T-helper 2 cell treated with Interferon-gamma antibody and Interleukin-4, amounts not matched to agents 5 μg/mL and 100 μg/mL, for 36 hours (primary cell): ENCODE results near the gene PIEZO2.
"Not testable (repeated sequence)": the region's sequence is repeated elsewhere in the genome, so short reads cannot be mapped to it uniquely, and the experiment has no call there.

ENCODE experiments used
- DNase-seq: peaks from one replicate; pipeline ENCODE4 v3.0.0; 2021; ENCODE audit warnings: low spot score
- H3K27ac Mint-ChIP-seq: one replicate; pipeline ENCODE4 v1.8.0; 2021; ENCODE audit warnings: mild to moderate bottlenecking, mixed read lengths
- H3K27me3 Mint-ChIP-seq: one replicate; pipeline ENCODE4 v1.8.0; 2021; ENCODE audit warnings: low read depth, mixed read lengths
- H3K36me3 Mint-ChIP-seq: one replicate; pipeline ENCODE4 v1.8.0; 2021; ENCODE audit warnings: low read depth, mixed read lengths
- H3K4me1 Mint-ChIP-seq: one replicate; pipeline ENCODE4 v1.8.0; 2021; ENCODE audit warnings: low read depth, mixed read lengths
- H3K4me3 Mint-ChIP-seq: one replicate; pipeline ENCODE4 v1.8.0; 2022; ENCODE audit warnings: mild to moderate bottlenecking, moderate library complexity, mixed read lengths
- H3K9me3 Mint-ChIP-seq: one replicate; pipeline ENCODE4 v1.8.0; 2021; ENCODE audit warnings: mixed read lengths

PIEZO2 gene

DNA sequence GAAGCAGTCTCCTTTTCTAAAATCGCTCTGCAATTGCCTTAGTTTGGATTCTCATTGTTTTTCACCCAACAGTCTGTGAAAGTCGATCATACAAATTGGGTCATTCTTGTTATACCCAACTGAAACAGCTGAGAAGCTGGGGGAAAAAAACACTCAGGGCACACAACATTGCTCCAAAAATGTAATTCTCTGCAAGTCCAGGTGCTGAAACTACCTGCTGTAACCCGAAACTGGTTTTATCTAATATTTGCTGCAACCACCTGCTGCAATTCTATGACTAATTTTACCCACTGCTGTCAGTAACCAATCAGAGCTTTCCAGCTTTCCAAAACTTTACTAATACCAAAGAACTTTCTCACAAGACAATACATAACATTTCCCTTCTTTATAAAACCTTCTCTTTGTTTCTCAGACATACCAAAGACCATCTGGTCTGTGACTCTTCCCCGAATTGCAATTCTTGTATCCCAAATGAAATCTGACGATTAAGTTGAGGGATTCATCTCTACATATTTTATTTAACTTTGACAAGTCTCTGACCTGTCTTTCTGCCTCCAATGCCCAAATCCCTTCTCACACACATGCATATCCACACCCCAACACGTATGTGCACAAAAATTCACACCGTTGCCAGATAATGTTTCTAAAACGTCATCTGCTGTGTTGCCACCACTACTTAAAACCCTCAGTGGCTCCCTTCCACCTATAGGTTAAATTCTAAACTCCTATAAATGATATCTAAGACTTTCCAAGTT lies 198.3 kb downstream of the PIEZO2 start:
- Mint-ChIP-seq H3K4me1 (no peaks in the 10 kb centered on the region), H3K36me3 (no peaks in the 10 kb centered on the region), H3K9me3 (peaks cover 3% of the 10 kb centered on the region), H3K27me3 (no peaks in the 10 kb centered on the region), H3K27ac (no peak overlapping the region), H3K4me3 (no peak overlapping the region)
- no peak for DNase-seq

DNA sequence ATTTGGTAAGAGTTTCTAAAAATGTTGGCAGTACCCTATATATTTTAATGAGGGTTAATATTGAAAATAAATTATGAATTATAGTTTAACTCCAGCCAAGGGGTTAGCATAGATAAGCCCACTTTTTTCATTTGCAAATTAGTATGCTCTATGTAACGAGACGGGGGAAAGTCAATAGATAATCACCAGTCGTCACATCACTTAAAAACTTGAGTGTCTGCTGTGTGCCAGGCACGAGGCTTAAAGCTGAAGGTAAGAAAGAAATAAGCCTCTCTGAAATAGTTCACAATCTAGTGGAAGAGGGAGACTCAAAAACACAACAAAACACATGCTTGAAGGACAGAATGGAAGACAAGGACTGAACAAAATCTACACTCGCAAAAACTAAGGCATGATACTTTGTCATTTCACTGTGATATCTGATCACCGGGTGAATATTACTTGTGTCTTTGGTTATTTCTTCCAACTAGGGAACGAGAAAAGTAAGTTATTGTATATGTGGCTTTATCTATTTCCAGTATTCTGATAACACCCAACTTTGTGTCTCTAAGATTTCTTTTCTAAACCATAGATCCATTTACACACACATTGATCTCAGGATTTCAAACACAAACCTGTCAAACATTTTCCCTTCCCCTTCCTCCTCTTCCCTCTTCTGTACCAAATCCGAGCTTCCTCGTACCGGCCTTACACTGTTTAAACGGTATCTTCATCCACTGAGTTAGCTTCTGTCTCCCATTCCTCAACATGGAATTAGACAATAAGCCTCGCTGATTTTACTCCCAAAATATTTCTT lies 199.1 kb downstream of the PIEZO2 start:
- H3K36me3 Mint-ChIP-seq = no peaks in the 10 kb centered on the region
- H3K27me3 Mint-ChIP-seq = no peaks in the 10 kb centered on the region
- peaks cover 11% of the 10 kb centered on the region for H3K9me3 Mint-ChIP-seq

DNA sequence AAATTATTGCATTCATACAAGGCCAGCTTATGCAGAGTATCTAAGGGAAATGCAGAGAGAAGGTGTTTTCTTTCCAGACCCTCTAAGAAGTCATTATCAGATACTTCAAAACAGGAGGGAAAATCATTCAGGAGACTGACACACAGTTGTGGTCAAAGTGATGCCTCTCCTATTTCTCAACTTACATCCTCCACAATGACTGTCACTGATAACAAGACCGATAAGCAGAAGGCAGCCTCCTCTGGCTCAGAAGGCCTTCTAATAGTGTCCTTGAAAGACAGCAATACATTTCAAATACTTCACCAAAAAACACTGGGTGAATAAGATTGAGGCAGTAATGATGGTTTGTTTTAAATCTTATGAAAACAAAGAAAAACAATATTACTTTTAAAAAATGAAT lies 199.7 kb downstream of the PIEZO2 start:
- H3K4me3 Mint-ChIP-seq = no peak overlapping the region
- DNase-seq = no peak

More for the DNA sequence above, 199.1 kb downstream of the PIEZO2 start:
- DNase-seq = no peak
- Mint-ChIP-seq H3K4me3 (no peak overlapping the region), H3K4me1 (no peaks in the 10 kb centered on the region), H3K27ac (no peak overlapping the region)

DNA sequence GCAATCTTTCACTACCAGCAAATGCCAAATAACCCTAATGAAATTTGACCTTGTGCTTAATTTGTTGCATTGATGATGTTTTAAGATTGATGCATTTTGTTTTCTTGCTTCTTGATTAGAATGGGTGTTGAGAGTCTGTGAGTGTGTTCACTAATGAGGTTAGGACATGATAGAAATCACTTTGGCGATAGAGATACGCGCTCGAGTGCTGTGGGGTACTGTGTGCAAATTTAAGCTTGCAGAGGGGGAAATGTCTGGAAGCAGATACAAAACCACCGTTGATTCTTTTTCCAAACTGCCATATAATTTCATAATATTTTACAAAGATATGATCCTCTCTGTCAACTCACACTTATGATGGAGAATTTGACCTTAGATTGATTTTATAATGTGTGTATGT lies 200.9 kb downstream of the PIEZO2 start:
- H3K4me3 Mint-ChIP-seq = no peak overlapping the region
- H3K27ac Mint-ChIP-seq = no peak overlapping the region
- peaks cover 27% of the 10 kb centered on the region for H3K9me3 Mint-ChIP-seq
- no peak for DNase-seq
- no peaks in the 10 kb centered on the region for H3K4me1 Mint-ChIP-seq
- H3K27me3 Mint-ChIP-seq = no peaks in the 10 kb centered on the region
- no peaks in the 10 kb centered on the region for H3K36me3 Mint-ChIP-seq

More for the DNA sequence above, 199.7 kb downstream of the PIEZO2 start:
- H3K36me3 Mint-ChIP-seq = no peaks in the 10 kb centered on the region
- H3K4me1 Mint-ChIP-seq = no peaks in the 10 kb centered on the region
- H3K9me3 Mint-ChIP-seq = peaks cover 17% of the 10 kb centered on the region
- no peaks in the 10 kb centered on the region for H3K27me3 Mint-ChIP-seq
- H3K27ac Mint-ChIP-seq = no peak overlapping the region

DNA sequence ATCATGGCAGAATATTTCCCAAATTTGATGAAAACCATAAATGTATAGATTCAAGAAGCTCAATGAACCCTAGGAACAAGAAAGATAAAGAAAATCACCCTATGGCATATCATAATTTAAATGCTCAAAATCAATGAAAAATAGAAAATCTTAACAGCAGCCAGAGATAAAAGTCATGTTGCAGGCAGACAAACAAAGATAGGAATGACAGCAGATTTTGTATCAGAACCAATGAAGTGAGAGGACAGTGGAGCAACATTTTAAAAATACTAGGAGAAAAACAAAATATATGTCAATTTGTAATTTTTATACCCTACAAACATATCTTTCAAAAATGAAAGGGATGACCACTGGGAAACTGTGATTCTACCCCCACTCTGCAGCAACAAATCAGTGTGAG lies 203.3 kb downstream of the PIEZO2 start:
- Mint-ChIP-seq H3K27ac (no peak overlapping the region), H3K4me3 (no peak overlapping the region), H3K36me3 (no peaks in the 10 kb centered on the region), H3K4me1 (no peaks in the 10 kb centered on the region), H3K27me3 (no peaks in the 10 kb centered on the region), H3K9me3 (peaks cover 37% of the 10 kb centered on the region)
- DNase-seq = no peak

DNA sequence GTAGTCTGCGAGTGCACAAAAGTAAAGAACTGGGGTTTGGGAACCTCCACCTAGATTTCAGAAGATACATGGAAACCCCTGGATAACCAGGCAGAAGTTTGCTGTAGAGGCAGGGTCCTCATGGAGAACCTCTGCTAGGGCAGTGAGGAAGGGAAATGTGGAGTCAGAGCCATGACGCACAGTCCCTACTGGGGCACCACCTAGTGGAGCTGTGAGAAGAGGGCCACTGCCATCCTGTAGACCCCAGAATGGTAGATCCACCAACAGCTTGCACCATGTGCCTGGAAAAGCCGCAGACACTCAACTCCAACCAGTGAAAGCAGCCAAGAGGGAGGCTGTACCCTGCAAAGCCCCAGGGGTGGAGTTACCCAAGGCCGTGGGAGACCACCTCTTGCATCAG lies 206.4 kb downstream of the PIEZO2 start:
- Mint-ChIP-seq H3K4me1 (no peaks in the 10 kb centered on the region), H3K9me3 (peaks cover 37% of the 10 kb centered on the region), H3K36me3 (no peaks in the 10 kb centered on the region), H3K27ac (no peak overlapping the region), H3K4me3 (no peak overlapping the region), H3K27me3 (no peaks in the 10 kb centered on the region)
- DNase-seq = no peak

DNA sequence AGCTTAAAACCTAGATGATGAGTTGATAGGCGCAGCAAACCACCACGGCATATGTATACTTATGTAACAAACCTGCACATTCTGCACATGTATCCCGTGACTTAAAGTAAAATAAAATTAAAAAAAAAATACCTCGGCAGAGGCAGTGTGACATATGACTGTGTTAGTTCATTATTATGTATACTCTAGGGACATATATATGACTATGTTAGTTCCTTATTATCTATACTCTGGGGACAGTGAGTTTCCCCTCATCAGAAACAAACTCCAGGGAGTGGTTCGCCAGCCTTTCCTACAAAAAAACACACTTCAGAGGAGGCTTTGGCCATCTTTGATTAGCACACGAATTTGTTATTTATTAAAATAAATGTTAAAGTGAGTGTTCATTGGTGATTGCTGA lies 209.5 kb downstream of the PIEZO2 start:
- no peak overlapping the region for H3K4me3 Mint-ChIP-seq
- no peak overlapping the region for H3K27ac Mint-ChIP-seq
- DNase-seq = no peak
- no peaks in the 10 kb centered on the region for H3K27me3 Mint-ChIP-seq
- H3K9me3 Mint-ChIP-seq = peaks cover 22% of the 10 kb centered on the region
- H3K4me1 Mint-ChIP-seq = no peaks in the 10 kb centered on the region
- H3K36me3 Mint-ChIP-seq = no peaks in the 10 kb centered on the region

DNA sequence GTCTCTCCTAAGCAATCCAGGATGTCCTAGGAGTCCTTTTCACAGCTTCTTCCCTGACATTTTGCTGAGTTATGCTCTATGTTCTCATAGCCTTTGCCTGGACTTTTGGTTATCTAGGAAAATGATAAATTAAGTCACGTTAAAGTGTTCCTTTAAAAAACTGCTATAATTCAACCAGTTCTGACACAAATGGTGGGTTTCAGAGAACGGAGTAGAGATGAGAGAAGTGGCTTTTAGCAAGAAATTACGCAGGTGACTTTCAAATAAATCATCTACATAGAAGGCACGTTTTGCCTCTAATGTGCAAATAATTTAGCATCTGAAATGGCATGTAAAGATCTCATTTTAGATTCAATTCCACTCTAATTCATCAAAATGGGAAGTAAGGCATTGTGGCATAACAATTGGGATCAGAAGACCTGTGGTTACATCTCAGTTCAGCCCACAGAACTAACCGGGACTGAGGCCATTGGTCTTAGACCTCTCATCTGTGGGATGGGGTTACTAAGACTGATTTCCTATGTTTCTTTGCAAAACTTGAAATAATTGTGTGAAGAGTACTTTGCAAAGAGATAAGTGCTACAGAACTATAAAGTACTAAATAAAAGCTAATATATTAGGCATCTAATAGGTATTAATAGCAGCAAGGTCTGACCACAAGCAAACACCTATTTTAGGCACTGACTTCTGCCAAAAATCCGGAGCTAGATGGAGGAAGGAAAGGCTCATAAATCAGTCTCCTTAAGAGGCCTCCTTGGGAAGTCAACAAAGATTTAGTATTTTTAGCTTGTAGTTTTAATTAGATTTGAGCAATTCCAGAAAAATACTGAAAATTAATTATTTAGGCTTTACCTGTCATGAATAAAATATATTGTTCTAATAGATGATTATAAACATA lies 211.4 kb downstream of the PIEZO2 start:
- Mint-ChIP-seq H3K4me1 (no peaks in the 10 kb centered on the region), H3K27me3 (no peaks in the 10 kb centered on the region), H3K9me3 (peaks cover 8% of the 10 kb centered on the region)

DNA sequence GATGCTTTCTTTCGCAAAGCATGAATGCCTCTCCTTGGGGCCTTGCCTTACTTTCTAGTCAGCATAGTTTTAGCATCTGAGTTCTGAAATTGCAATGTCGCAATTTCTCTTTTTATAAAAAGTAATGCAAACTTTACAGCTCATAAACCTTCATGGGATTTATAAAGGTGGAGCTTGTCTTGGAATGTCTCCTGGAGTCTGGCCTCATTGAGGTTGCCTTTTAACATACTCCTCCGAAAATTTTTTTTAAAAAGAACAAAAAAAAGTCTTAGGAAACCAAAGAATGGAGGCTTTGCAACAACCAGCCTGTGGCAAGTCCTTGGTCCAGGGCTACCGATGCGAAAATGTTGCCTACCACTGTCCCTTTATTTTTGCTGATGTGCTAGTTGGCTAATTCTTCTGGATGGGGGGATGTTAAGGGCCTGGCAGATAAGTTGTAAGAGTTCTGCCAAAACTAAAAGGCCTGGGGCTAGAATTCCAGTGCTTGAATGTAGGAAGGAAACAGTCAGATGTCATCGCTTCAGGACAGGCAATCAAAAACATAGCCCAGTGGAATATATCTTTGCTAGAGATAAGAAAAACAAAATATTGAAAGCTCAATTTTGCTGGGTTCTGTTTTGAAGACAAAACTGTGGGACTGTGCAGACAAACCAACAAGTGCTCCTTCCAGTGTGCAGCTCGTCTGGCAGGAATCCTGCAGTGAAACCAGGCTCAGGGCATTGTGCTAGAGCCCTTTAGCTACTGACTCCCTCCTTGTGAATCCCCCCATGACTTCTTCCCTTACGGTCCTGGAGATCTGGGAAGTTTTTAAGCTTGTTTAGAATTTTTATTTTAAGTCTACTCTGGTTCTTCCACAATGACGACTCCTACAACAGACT lies 213.0 kb downstream of the PIEZO2 start:
- no peaks in the 10 kb centered on the region for H3K27me3 Mint-ChIP-seq
- H3K4me3 Mint-ChIP-seq = no peak overlapping the region
- H3K36me3 Mint-ChIP-seq = no peaks in the 10 kb centered on the region
- no peak overlapping the region for H3K27ac Mint-ChIP-seq
- H3K4me1 Mint-ChIP-seq = no peaks in the 10 kb centered on the region
- H3K9me3 Mint-ChIP-seq = no peaks in the 10 kb centered on the region
- DNase-seq = no peak

More for the DNA sequence above, 211.4 kb downstream of the PIEZO2 start:
- H3K4me3 Mint-ChIP-seq = no peak overlapping the region
- H3K27ac Mint-ChIP-seq = no peak overlapping the region
- H3K36me3 Mint-ChIP-seq = no peaks in the 10 kb centered on the region
- DNase-seq = no peak

DNA sequence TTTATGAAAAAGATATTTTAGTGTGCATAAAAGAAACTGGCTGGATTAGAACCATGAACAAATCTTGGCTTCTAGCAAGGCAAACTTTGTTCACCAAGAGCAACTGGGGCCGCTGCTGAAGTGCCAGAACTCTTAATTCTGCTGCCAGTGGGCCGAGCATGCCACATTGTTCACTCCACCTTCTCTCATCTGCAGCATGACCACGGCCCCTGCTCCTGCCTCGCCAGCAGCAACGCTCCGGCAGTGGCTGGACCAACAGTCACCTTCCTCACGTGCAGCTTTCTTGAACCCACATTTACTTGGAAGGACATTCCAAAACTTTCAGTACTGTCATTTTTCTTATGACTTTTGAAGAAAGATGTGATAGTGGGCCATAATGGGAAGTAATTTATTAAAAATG lies 213.8 kb downstream of the PIEZO2 start:
- Mint-ChIP-seq H3K36me3 (no peaks in the 10 kb centered on the region), H3K4me1 (no peaks in the 10 kb centered on the region), H3K27ac (no peak overlapping the region), H3K27me3 (no peaks in the 10 kb centered on the region), H3K9me3 (no peaks in the 10 kb centered on the region), H3K4me3 (no peak overlapping the region)
- no peak for DNase-seq

DNA sequence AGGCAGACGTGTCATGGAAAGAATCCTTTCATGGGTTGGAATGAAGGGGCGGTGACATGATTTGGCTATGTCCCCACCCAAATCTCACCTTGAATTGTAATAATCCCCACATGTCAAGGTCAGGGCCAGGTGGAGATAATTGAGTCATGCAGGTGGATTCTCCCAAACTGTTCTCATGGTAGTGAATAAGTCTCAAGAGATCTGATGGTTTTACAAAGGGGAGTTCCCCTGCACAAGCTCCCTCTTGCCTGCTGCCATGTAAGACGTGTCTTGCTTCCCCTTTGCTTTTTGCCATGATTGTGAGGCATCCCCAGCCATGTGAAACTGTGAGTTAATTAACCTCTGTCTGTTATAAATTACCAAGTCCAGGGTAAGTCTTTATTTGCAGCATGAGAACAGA lies 215.7 kb downstream of the PIEZO2 start:
- H3K9me3 Mint-ChIP-seq, H3K36me3 Mint-ChIP-seq, H3K4me3 Mint-ChIP-seq, H3K27me3 Mint-ChIP-seq, H3K27ac Mint-ChIP-seq, DNase-seq, H3K4me1 Mint-ChIP-seq: not testable (repeated sequence)

DNA sequence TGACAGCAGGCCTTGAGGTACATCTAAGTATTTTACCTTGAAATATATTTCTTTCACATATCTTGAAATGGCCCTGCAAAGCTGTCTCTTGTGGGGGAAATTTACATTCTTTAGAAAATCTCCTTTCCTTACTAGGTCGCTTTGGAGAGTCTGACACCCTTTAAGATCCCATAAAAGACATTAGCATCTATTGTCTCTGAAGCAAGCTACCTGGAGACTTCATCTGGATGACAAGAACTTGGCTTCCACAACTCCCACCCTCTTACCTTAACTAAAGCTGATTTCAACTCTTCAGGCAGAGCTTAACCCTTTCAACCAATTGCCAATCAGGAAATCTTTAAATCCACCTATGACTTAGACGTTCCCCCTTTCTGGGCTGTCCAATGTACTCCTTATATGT lies 219.3 kb downstream of the PIEZO2 start:
- Mint-ChIP-seq H3K4me3 (no peak overlapping the region), H3K27me3 (no peaks in the 10 kb centered on the region), H3K27ac (no peak overlapping the region), H3K36me3 (no peaks in the 10 kb centered on the region), H3K9me3 (no peaks in the 10 kb centered on the region), H3K4me1 (no peaks in the 10 kb centered on the region)
- no peak for DNase-seq

DNA sequence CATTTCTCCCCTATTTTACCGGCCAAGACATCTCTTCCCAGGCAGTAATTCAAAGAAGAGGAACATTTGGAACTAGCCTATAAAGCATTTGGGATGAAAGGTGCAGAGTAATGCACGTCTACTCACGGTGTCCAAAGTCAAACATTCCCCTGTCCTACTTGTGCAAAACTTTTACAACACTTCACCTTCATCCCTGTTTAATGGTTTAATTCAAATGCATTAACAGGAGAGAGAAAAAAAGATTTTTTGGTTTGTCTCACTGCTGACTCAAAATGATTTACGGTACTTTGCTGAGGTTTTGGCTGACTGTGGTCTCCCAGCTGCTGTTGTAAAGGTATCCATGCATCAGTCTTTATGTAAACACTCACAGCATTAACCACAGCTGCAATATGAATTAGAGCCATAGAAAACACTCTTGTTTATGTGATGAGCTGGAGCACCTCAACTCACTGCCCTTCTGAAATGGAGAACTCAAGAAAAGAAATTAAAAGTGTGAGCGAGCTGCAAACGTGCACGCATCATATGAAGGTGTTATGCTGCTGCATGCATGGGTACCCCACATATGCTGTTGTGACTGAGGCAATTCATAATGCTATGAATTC lies 220.5 kb downstream of the PIEZO2 start:
- Mint-ChIP-seq H3K9me3 (no peaks in the 10 kb centered on the region), H3K27me3 (no peaks in the 10 kb centered on the region), H3K36me3 (no peaks in the 10 kb centered on the region)

More for the DNA sequence above, 220.5 kb downstream of the PIEZO2 start:
- no peak overlapping the region for H3K27ac Mint-ChIP-seq
- no peaks in the 10 kb centered on the region for H3K4me1 Mint-ChIP-seq
- no peak overlapping the region for H3K4me3 Mint-ChIP-seq
- no peak for DNase-seq
